ENCODE data around the gene PPP2R5A. TPM values are rescaled to one million over a fixed set of nuclear protein-coding genes. Genes with fewer than 3 reads are reported as not detected.
"Not testable (repeated sequence)": the region's sequence is repeated elsewhere in the genome, so short reads cannot be mapped to it uniquely, and the experiment has no call there.

Gene PPP2R5A
- total RNA-seq, 1 donor from 2014 or later, result 77.9 TPM

- DNase-seq (no peak), ATAC-seq (ENCODE audit: poor library complexity) (no peak)
- intact Hi-C loops (cut with DNase I), result no loop called here
Measured at GRCh38 chr1:212317916-212318315, 32.7 kb downstream of the PPP2R5A start.

GRCh38 chr1:212321031-212321430 lies 35.8 kb downstream of the PPP2R5A start:
- not testable (repeated sequence) for ATAC-seq (ENCODE audit: poor library complexity); DNase-seq

GRCh38 chr1:212323066-212323465 lies 37.9 kb downstream of the PPP2R5A start:
- ATAC-seq (ENCODE audit: poor library complexity) (no peak), DNase-seq (no peak)
- intact Hi-C loops (cut with DNase I), result no loop called here

More at GRCh38 chr1:212321031-212321430, 35.8 kb downstream of the PPP2R5A start:
- intact Hi-C loops (cut with DNase I), result not testable (repeated sequence)

- no peak for ATAC-seq (ENCODE audit: poor library complexity)
- intact Hi-C loops (cut with DNase I), result no loop called here
- DNase-seq, result no peak
Measured at GRCh38 chr1:212326541-212326940, 41.3 kb downstream of the PPP2R5A start.

- intact Hi-C loops (cut with DNase I), result no loop called here
- no peak for DNase-seq
- ATAC-seq (ENCODE audit: poor library complexity), result no peak
Measured at GRCh38 chr1:212328248-212328647, 43.0 kb downstream of the PPP2R5A start.

GRCh38 chr1:212329105-212329504 lies 43.9 kb downstream of the PPP2R5A start:
- intact Hi-C loops (cut with DNase I), result no loop called here
- DNase-seq, result no peak
- ATAC-seq (ENCODE audit: poor library complexity), result no peak

GRCh38 chr1:212341090-212341489 lies 55.9 kb downstream of the PPP2R5A start:
- intact Hi-C loops (cut with DNase I), result no loop called here
- ATAC-seq (ENCODE audit: poor library complexity), result no peak

GRCh38 chr1:212344905-212345304 lies 59.7 kb downstream of the PPP2R5A start:
- ATAC-seq (ENCODE audit: poor library complexity) (no peak), DNase-seq (no peak)
- intact Hi-C loops (cut with DNase I), result no loop called here

More at GRCh38 chr1:212341090-212341489, 55.9 kb downstream of the PPP2R5A start:
- no peak for DNase-seq

GRCh38 chr1:212346601-212347000 lies 61.4 kb downstream of the PPP2R5A start:
- intact Hi-C loops (cut with DNase I), result no loop called here
- ATAC-seq (ENCODE audit: poor library complexity), result no peak
- DNase-seq, result no peak

- intact Hi-C loops (cut with DNase I), result no loop called here
- DNase-seq, result no peak
Measured at GRCh38 chr1:212351588-212352362, 66.6 kb downstream of the PPP2R5A start.

GRCh38 chr1:212353181-212353580 lies 68.0 kb downstream of the PPP2R5A start:
- no peak for ATAC-seq (ENCODE audit: poor library complexity)
- intact Hi-C loops (cut with DNase I), result no loop called here
- DNase-seq, result no peak

More at GRCh38 chr1:212351588-212352362, 66.6 kb downstream of the PPP2R5A start:
- no peak for ATAC-seq (ENCODE audit: poor library complexity)

- ATAC-seq (ENCODE audit: poor library complexity) (no peak), DNase-seq (no peak)
- intact Hi-C loops (cut with DNase I), result no loop called here
Measured at GRCh38 chr1:212354464-212354863, 69.3 kb downstream of the PPP2R5A start.

- ATAC-seq (ENCODE audit: poor library complexity) (no peak), DNase-seq (no peak)
- intact Hi-C loops (cut with DNase I), result no loop called here
Measured at GRCh38 chr1:212355230-212355969, 70.2 kb downstream of the PPP2R5A start.

GRCh38 chr1:212359794-212360479 lies 74.7 kb downstream of the PPP2R5A start:
- intact Hi-C loops (cut with DNase I), result no loop called here
- DNase-seq (no peak), ATAC-seq (ENCODE audit: poor library complexity) (no peak)

GRCh38 chr1:212364985-212365384 lies 79.8 kb downstream of the PPP2R5A start:
- intact Hi-C loops (cut with DNase I), result loop anchor here (5.0 kb wide), 2 partner anchors 87 to 293 kb away; no protein-coding TSS in a partner anchor
- DNase-seq (no peak), ATAC-seq (ENCODE audit: poor library complexity) (peak; percentile 83)

GRCh38 chr1:212366901-212367300 lies 81.7 kb downstream of the PPP2R5A start:
- DNase-seq (no peak), ATAC-seq (ENCODE audit: poor library complexity) (no peak)
- intact Hi-C loops (cut with DNase I), result loop anchor here (5.0 kb wide), 2 partner anchors 85 to 295 kb away; no protein-coding TSS in a partner anchor

- ATAC-seq (ENCODE audit: poor library complexity) (peak; percentile 7), DNase-seq (no peak)
- intact Hi-C loops (cut with DNase I), result loop anchor here (5.0 kb wide), 2 partner anchors 85 to 295 kb away; no protein-coding TSS in a partner anchor
Measured at GRCh38 chr1:212367474-212368072, 82.4 kb downstream of the PPP2R5A start.

- DNase-seq (no peak), ATAC-seq (ENCODE audit: poor library complexity) (peak; percentile 76)
- intact Hi-C loops (cut with DNase I), result loop anchor here (5.0 kb wide), 2 partner anchors 84 to 296 kb away; no protein-coding TSS in a partner anchor
Measured at GRCh38 chr1:212368073-212368484, 82.9 kb downstream of the PPP2R5A start.

- DNase-seq, result no peak
- intact Hi-C loops (cut with DNase I), result no loop called here
- no peak for ATAC-seq (ENCODE audit: poor library complexity)
Measured at GRCh38 chr1:212375986-212376385, 90.8 kb downstream of the PPP2R5A start.

Measured in Right ventricle myocardium superior (tissue), 1 donor.